ENCODE results near the gene ABHD17C. TPM values are rescaled to one million over a fixed set of nuclear protein-coding genes. Genes with fewer than 3 reads are reported as not detected.

ABHD17C gene
- total RNA-seq, 2 donors from 2014 or later: 20.9 to 21.5 TPM

DNA sequence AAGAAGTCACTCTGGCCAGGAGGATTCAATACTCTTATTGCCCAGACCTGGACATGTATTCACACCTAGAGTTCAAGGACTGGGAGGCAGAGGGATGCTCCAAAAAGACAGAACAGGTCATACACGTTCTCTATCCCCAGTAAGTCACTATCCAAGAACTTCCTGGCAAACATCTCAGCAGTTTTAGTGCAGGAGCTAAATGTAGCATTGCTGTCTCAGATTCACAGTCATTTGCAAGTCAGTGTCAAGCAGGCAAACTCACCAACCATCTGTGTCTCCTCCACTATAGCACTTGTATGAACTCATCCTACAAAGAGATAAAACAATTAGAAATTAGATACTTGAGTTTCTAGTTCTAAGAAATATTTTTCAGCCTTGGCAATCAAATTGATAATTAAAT, 38.4 kb downstream of the ABHD17C start:
- Mint-ChIP-seq H3K36me3 (ENCODE audit: low read depth) (peaks cover 2% of the 10 kb centered on the region), H3K27ac (no peak overlapping the region), H3K9me3 (peaks cover 4% of the 10 kb centered on the region), H3K27me3 (ENCODE audit: insufficient read depth) (no peaks in the 10 kb centered on the region), H3K4me3 (no peak overlapping the region), H3K4me1 (peaks cover 5% of the 10 kb centered on the region)
- no peak for DNase-seq
- H3K9ac ChIP-seq (ENCODE audit: extremely low read depth, low read length, poor library complexity, severe bottlenecking): no peak overlapping the region
- H3K4me3 ChIP-seq (ENCODE audit: low read length): no peak overlapping the region
- H3K4me1 ChIP-seq (ENCODE audit: control insufficient read depth, insufficient read depth, low read length): no peaks in the 10 kb centered on the region
- TF ChIP-seq, protein P1, sequence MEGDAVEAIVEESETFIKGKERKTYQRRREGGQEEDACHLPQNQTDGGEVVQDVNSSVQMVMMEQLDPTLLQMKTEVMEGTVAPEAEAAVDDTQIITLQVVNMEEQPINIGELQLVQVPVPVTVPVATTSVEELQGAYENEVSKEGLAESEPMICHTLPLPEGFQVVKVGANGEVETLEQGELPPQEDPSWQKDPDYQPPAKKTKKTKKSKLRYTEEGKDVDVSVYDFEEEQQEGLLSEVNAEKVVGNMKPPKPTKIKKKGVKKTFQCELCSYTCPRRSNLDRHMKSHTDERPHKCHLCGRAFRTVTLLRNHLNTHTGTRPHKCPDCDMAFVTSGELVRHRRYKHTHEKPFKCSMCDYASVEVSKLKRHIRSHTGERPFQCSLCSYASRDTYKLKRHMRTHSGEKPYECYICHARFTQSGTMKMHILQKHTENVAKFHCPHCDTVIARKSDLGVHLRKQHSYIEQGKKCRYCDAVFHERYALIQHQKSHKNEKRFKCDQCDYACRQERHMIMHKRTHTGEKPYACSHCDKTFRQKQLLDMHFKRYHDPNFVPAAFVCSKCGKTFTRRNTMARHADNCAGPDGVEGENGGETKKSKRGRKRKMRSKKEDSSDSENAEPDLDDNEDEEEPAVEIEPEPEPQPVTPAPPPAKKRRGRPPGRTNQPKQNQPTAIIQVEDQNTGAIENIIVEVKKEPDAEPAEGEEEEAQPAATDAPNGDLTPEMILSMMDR (conservative IDR thresholded peaks at IDR 0.05): no peak
- 82 to 91% methylated on average over 1 of the region's 1 CpG for WGBS, 2 experiments (ENCODE audit: insufficient coverage in 1 of 2, insufficient read length in 1 of 2)
- H3K27me3 ChIP-seq (ENCODE audit: control insufficient read depth, insufficient read depth, low read length, poor library complexity, severe bottlenecking): no peaks in the 10 kb centered on the region
- no peaks in the 10 kb centered on the region for H3K9me3 ChIP-seq (ENCODE audit: control insufficient read depth, low read length)
- peaks cover 3% of the 10 kb centered on the region for H3K36me3 ChIP-seq (ENCODE audit: control insufficient read depth, insufficient read depth, low read length)
- H3K27ac ChIP-seq (ENCODE audit: low read depth, low read length): no peak overlapping the region

DNA sequence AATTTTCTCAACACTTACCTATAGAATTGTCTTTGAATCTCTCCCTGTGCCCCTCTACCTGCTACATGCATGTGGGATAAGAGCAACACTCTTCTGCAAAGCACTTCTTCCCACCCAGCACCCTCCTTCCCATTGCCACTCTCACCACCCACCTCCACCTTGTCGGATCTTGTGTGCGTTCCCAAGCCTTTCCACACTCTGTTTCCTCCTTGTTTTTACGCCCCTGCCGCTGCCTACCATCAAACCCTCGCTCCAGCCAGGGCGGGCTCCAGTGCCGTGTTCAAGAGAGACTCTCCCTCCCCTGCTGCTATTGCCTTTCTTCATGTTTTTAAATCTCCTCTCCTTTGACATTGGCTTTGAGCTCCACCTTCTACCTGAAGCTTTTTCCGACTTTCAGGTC, 40.2 kb downstream of the ABHD17C start:
- no peak overlapping the region for H3K27ac Mint-ChIP-seq
- H3K27ac ChIP-seq (ENCODE audit: low read depth, low read length): no peak overlapping the region

DNA sequence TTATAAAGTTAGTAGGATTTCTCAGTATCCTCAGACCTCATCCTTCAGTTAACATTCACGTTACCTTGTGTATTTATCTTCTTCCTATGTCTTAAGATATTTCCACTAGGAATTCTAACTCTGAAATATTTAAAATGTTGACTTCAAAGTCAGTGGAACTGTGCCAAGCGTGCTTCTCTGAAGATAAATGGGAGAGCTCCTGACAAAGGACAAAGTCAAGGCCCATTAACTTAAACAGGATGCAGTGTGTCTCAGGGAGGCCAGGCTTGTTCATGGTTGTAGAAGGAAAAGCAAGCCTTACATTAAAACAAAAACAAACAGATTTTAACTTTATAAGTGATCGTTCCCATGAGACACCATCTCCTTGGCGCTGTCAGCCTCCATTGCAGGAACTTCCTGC, 41.5 kb downstream of the ABHD17C start:
- Histone ChIP-seq H3K27me3 (ENCODE audit: control insufficient read depth, insufficient read depth, low read length, poor library complexity, severe bottlenecking) (no peaks in the 10 kb centered on the region), H3K27ac (ENCODE audit: low read depth, low read length) (no peak overlapping the region), H3K4me3 (ENCODE audit: low read length) (no peak overlapping the region), H3K9ac (ENCODE audit: extremely low read depth, low read length, poor library complexity, severe bottlenecking) (no peak overlapping the region), H3K36me3 (ENCODE audit: control insufficient read depth, insufficient read depth, low read length) (peaks cover 3% of the 10 kb centered on the region), H3K4me1 (ENCODE audit: control insufficient read depth, insufficient read depth, low read length) (no peaks in the 10 kb centered on the region), H3K9me3 (ENCODE audit: control insufficient read depth, low read length) (no peaks in the 10 kb centered on the region)
- 87 to 97% methylated on average over 3 to 4 of the region's 4 CpGs for WGBS, 2 experiments (ENCODE audit: insufficient coverage in 1 of 2, insufficient read length in 1 of 2)
- Mint-ChIP-seq H3K27me3 (ENCODE audit: insufficient read depth) (no peaks in the 10 kb centered on the region), H3K36me3 (ENCODE audit: low read depth) (peaks cover 3% of the 10 kb centered on the region), H3K4me3 (no peak overlapping the region), H3K27ac (no peak overlapping the region), H3K4me1 (no peaks in the 10 kb centered on the region), H3K9me3 (peaks cover 8% of the 10 kb centered on the region)
- no peak for DNase-seq
- TF ChIP-seq, protein P1 (conservative IDR thresholded peaks at IDR 0.05): no peak

More for the DNA sequence above, 40.2 kb downstream of the ABHD17C start:
- Histone ChIP-seq H3K9me3 (ENCODE audit: control insufficient read depth, low read length) (no peaks in the 10 kb centered on the region), H3K4me3 (ENCODE audit: low read length) (no peak overlapping the region), H3K4me1 (ENCODE audit: control insufficient read depth, insufficient read depth, low read length) (no peaks in the 10 kb centered on the region), H3K9ac (ENCODE audit: extremely low read depth, low read length, poor library complexity, severe bottlenecking) (no peak overlapping the region), H3K27me3 (ENCODE audit: control insufficient read depth, insufficient read depth, low read length, poor library complexity, severe bottlenecking) (no peaks in the 10 kb centered on the region), H3K36me3 (ENCODE audit: control insufficient read depth, insufficient read depth, low read length) (peaks cover 3% of the 10 kb centered on the region)
- Mint-ChIP-seq H3K27me3 (ENCODE audit: insufficient read depth) (no peaks in the 10 kb centered on the region), H3K4me1 (peaks cover 4% of the 10 kb centered on the region), H3K36me3 (ENCODE audit: low read depth) (peaks cover 3% of the 10 kb centered on the region), H3K4me3 (no peak overlapping the region), H3K9me3 (peaks cover 8% of the 10 kb centered on the region)
- no peak for DNase-seq
- TF ChIP-seq, protein P1 (conservative IDR thresholded peaks at IDR 0.05): no peak
- 88 to 94% methylated on average over 7 to 8 of the region's 8 CpGs for WGBS, 2 experiments (ENCODE audit: insufficient coverage in 1 of 2, insufficient read length in 1 of 2)
